ENCODE results near the gene FARP2.

Gene FARP2

DNA sequence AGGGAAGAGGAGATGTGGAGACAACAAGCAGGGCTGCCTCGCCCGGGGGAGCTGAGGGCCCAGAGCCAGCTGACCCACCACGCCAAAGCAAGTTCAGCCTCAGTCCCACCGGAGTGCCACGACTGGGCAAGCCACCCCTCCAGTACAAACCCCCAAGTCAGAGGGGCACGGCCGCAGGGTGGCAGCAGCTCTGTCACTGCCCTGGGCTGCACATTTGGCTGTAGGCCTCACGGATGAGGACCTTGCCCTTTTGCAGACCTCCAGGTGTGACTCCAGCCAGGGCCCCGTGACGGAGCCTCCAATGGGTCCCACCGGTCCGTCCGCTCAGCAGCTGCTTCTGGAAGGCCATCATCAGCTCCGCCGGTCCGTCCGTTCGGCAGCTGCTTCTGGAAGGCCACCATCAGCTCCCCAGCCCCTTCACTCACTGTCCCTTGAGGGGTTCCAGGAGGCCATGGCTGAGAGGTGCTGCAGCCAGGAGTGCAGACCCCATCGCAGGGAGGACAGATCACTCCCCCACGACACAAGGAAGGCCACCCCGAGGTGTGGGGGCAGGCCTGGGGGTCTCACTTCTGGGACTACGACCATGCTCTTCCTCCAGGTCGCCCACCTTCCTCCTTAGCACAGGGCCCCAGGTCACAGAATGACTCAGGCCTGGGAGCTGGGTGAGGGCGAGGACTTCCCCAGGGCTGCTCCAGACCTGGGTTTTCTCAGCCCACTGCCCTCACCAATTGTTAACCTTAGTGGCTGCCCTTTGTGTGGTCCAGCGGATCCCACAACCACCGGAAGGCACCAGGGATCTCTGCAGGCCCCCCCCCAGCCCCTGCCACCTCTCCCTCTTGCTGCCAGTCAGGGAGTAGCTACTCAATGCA lies 176.9 kb downstream of the FARP2 start:
- Histone ChIP-seq H3K36me3 (ENCODE audit: control insufficient read depth, insufficient read depth, low read length) (no peaks in the 10 kb centered on the region), H3K9me3 (ENCODE audit: control insufficient read depth, low read length) (no peaks in the 10 kb centered on the region), H3K79me2 (no peaks in the 10 kb centered on the region), H2AFZ (no peak overlapping the region), H3K4me3 (ENCODE audit: low read depth, low read length) (no peak overlapping the region), H3K9ac (no peak overlapping the region), H3K4me1 (no peaks in the 10 kb centered on the region), H3K4me2 (ENCODE audit: low read length) (no peak overlapping the region), H3K27ac (no peak overlapping the region), H3K27me3 (ENCODE audit: control insufficient read depth, insufficient read depth, low read length) (no peaks in the 10 kb centered on the region)
- TF ChIP-seq, protein P1, sequence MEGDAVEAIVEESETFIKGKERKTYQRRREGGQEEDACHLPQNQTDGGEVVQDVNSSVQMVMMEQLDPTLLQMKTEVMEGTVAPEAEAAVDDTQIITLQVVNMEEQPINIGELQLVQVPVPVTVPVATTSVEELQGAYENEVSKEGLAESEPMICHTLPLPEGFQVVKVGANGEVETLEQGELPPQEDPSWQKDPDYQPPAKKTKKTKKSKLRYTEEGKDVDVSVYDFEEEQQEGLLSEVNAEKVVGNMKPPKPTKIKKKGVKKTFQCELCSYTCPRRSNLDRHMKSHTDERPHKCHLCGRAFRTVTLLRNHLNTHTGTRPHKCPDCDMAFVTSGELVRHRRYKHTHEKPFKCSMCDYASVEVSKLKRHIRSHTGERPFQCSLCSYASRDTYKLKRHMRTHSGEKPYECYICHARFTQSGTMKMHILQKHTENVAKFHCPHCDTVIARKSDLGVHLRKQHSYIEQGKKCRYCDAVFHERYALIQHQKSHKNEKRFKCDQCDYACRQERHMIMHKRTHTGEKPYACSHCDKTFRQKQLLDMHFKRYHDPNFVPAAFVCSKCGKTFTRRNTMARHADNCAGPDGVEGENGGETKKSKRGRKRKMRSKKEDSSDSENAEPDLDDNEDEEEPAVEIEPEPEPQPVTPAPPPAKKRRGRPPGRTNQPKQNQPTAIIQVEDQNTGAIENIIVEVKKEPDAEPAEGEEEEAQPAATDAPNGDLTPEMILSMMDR (IDR thresholded peaks at IDR 0.05) = no peak

DNA sequence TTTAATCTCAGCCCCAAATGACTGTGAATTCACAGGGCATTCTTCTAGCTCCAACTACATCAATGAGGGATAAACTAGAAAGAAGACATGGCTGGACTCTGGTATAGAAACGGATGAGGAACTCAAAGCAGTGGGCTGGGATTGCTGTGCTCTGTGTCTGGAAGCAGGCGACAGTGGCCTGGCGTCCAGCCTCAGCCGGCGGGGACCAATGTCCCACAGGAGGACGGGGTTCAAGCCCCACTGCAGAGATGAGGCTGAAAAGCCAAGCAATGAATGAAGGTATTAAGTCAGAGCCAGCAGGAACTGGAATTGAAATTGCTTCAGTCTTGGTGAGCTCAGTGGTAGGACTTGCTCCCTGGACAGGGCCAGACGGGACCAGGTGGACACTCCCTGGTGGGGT lies 178.2 kb downstream of the FARP2 start:
- Histone ChIP-seq H3K79me2 (no peaks in the 10 kb centered on the region), H3K9ac (no peak overlapping the region), H3K4me2 (ENCODE audit: low read length) (no peak overlapping the region), H3K9me3 (ENCODE audit: control insufficient read depth, low read length) (no peaks in the 10 kb centered on the region), H3K4me1 (no peaks in the 10 kb centered on the region), H3K36me3 (ENCODE audit: control insufficient read depth, insufficient read depth, low read length) (no peaks in the 10 kb centered on the region), H2AFZ (no peak overlapping the region), H3K27me3 (ENCODE audit: control insufficient read depth, insufficient read depth, low read length) (no peaks in the 10 kb centered on the region), H3K4me3 (ENCODE audit: low read depth, low read length) (no peak overlapping the region), H3K27ac (no peak overlapping the region)
- TF ChIP-seq, protein P1 (IDR thresholded peaks at IDR 0.05) = no peak

DNA sequence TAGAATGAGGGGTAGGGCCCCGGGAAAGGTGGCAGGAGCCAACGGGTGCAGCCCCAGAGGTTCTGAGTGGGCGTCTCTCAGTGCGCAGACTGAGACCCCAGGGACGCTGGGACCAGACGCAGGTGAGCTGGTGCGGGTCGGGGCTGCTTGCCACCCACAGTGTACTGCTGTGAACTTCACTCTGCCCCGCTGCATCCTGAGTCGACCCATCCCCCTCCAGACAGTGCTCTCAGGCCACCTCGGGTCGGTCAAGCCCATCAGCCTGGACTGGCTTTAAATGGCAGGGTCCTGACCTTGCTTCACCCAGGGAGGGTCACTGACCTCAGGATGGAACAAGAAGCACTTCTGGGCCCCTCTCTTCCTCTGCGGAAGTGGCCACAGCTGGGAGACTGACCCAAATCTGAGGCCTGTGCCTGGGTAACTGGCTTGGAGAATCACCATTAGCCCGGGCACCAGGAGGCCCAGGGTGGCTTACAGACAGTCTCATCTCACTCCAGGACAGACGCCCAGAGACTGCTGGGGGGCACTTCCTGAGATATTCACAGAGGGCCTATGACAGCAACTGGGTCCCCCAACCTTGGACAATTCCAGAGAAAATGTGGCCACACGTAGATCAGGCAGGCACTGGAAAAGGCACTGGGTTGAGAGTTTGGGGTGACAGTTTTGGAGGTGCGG lies 178.8 kb downstream of the FARP2 start:
- no peaks in the 10 kb centered on the region for H3K27me3 ChIP-seq (ENCODE audit: control insufficient read depth, insufficient read depth, low read length)
- H3K79me2 ChIP-seq = no peaks in the 10 kb centered on the region
- TF ChIP-seq, protein P1 (IDR thresholded peaks at IDR 0.05) = no peak
- no peak overlapping the region for H3K4me3 ChIP-seq (ENCODE audit: low read depth, low read length)
- no peak overlapping the region for H3K27ac ChIP-seq
- H3K9ac ChIP-seq = no peak overlapping the region
- no peaks in the 10 kb centered on the region for H3K4me1 ChIP-seq
- H3K36me3 ChIP-seq (ENCODE audit: control insufficient read depth, insufficient read depth, low read length) = no peaks in the 10 kb centered on the region
- no peak overlapping the region for H2AFZ ChIP-seq
- H3K4me2 ChIP-seq (ENCODE audit: low read length) = no peak overlapping the region
- H3K9me3 ChIP-seq (ENCODE audit: control insufficient read depth, low read length) = no peaks in the 10 kb centered on the region

DNA sequence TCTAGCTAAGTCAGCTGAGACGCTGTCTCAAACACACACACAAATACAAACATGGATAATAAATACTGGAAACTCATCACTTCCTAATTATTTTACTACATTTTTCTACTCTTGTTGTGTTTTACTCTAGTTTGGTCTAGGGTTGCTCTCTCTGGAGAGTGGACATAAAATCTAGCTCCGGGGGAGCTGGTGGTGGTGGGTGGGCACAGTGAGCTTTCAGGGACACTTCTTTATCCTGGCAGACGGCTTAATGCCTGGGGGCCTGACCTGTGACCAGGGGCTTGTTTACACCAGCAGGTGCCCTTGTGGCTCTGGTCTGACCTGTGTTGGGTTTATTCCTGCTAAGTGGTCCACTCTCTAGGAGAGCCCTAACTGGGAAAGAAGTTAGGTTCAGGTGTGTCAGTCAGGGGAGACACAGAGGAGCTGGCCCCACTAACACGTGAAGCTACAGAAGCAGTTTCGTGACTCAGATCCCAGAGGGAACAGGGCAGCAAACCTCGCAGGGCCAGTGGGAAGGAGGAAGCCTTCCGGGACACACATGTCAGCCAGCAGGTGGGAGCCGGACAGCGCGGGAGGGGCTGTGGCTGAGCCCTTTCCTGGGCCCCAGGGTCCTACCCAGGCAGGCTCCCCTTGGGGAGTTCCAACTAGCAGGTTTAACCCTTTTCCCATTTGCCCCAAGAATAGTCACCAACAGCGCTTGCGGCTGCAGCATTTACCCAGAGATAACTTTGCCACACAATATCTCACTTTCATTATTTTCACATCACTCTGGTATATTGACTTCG lies 180.0 kb downstream of the FARP2 start:
- no peaks in the 10 kb centered on the region for H3K9me3 ChIP-seq (ENCODE audit: control insufficient read depth, low read length)
- peaks cover 3% of the 10 kb centered on the region for H3K4me1 ChIP-seq
- H3K4me2 ChIP-seq (ENCODE audit: low read length) = no peak overlapping the region
- no peak overlapping the region for H2AFZ ChIP-seq
- H3K36me3 ChIP-seq (ENCODE audit: control insufficient read depth, insufficient read depth, low read length) = no peaks in the 10 kb centered on the region
- H3K4me3 ChIP-seq (ENCODE audit: low read depth, low read length) = no peak overlapping the region
- no peaks in the 10 kb centered on the region for H3K27me3 ChIP-seq (ENCODE audit: control insufficient read depth, insufficient read depth, low read length)
- no peaks in the 10 kb centered on the region for H3K79me2 ChIP-seq
- TF ChIP-seq, protein P1 (IDR thresholded peaks at IDR 0.05) = no peak
- no peak overlapping the region for H3K27ac ChIP-seq
- no peak overlapping the region for H3K9ac ChIP-seq

All from parathyroid adenoma (tissue), 2 donors.